Pancreas (tissue), 10 donors: ENCODE data around the gene TTLL1. TPM values are rescaled to one million over a fixed set of nuclear protein-coding genes. Genes with fewer than 3 reads are reported as not detected.
A peak's percentile ranks its signal among the peaks of the same experiment; 100 is the strongest.

ENCODE experiments used
- ATAC-seq, 4 donors: fragments of 200-7000 bp; cut with Tn5 transposase; one replicate each; pipeline versions ENCODE4 v1.8.0 to v1.9.1; 2020; ENCODE audit warnings: mild to moderate bottlenecking in 4 of 4, moderate library complexity in 4 of 4
- DNase-seq, 6 donors: peaks; one replicate each; pipeline ENCODE4 v3.0.0-alpha.2; 2020
- FAIRE-seq: peaks from 2 replicates; lab custom pipeline; 2012; peaks lifted over from hg19 to GRCh38; lab: Jason Lieb, UNC
- H3K27ac ChIP-seq, 4 donors: fragments of 200-600 bp; sonication (generic); 1 replicate in 3 of 4; 2 replicates in 1 of 4; pipeline versions ENCODE4 v1.5.0 to v1.8.0; 2020
- H3K27me3 ChIP-seq, 4 donors: fragments of 200-600 bp; one replicate each; pipeline ENCODE4 v1.8.0; 2021
- H3K36me3 ChIP-seq, 3 donors: fragments of 200-600 bp; sonication (generic) in 1 of 3; one replicate each; pipeline versions ENCODE4 v1.5.0 to v1.8.0; 2020 to 2021
- H3K4me1 ChIP-seq, 3 donors: fragments of 200-600 bp; one replicate each; pipeline ENCODE4 v1.8.0; 2021
- H3K4me3 ChIP-seq, 4 donors: fragments of 200-600 bp; sonication (generic) in 2 of 4; one replicate each; pipeline versions ENCODE4 v1.5.0 to v1.8.0; 2020 to 2021
- H3K9me3 ChIP-seq, 4 donors: fragments of 200-600 bp; one replicate each; pipeline ENCODE4 v1.8.0; 2021
- CTCF ChIP-seq, 4 donors: fragments of 200-600 bp; sonication (generic) in 3 of 4; IDR thresholded peaks; one replicate each; pipeline versions ENCODE4 v1.5.0 to v1.8.0; 2021; ENCODE audit warnings: antibody characterized with exemption in 4 of 4
- WGBS, 2 donors: extraction: QIAGEN DNeasy Blood & Tissue Kit; methylation state at CpG; one replicate each; pipeline ENCODE4 v1.1.7; 2013; 5-methylcytosine and 5-hydroxymethylcytosine counted together
- intact Hi-C, 3 donors: fragments of 100-400 bp; cut with DNase I; formaldehyde crosslinking; loops; one replicate each; pipeline versions ENCODE4 v1.11.1 to v1.14.2; 2022
- polyA plus RNA-seq, 2 donors: library from polyadenylated mRNA; stranded (reverse); fragments of 200-250 nt; gene quantifications; one replicate each; pipeline ENCODE4 v1.2.3, GENCODE V29; 2013
- total RNA-seq, 6 donors: library from RNA; stranded (reverse); fragmentation: NEBNext Ultra II Directional in 4 of 6; extraction: Animal tissue kit (Norgen Biotek cat#: 25700) in 4 of 6; gene quantifications; one replicate each; pipeline versions ENCODE4 v1.2.1 to v1.2.4, GENCODE V29; 2021 to 2023
- donor health status: healthy with polysubstance abuse.
- donor health status: DM: no; HTN: no; CAD: no; lungs with moderate emphysema.
- donor health status: DM: no; HTN: no; CAD: no.
- donor health status: control.
- donor health status: control.
- donor health status: Bipolar disorder and iron deficiency.
- donor health status: DM: yes; HTN: yes; CAD: no.
- donor health status: DM: no; HTN: no; CAD: no.
- donor health status: DM: no; HTN: no; CAD: no.
- donor health status: DM: yes; HTN: yes; CAD: no.

TTLL1 gene
- total and polyA plus RNA-seq, 8 donors: 1.5 to 5.1 (median 2.2) TPM

- Histone ChIP-seq H3K36me3 (peaks cover 0 to 38% (median 4%) of the 10 kb centered on the region in 3 donors), H3K4me1 (peaks cover 5 to 12% (median 10%) of the 10 kb centered on the region in 3 donors), H3K4me3 (no peak overlapping the region), H3K27ac (no peak overlapping the region), H3K27me3 (no peaks in the 10 kb centered on the region), H3K9me3 (no peaks in the 10 kb centered on the region)
- intact Hi-C loops: no loop called here
- TF ChIP-seq CTCF (IDR thresholded peaks at IDR 0.05): no peak
- FAIRE-seq: no peak
- no peak for DNase-seq
- WGBS, 2 donors: 89 to 91% methylated on average over 9 of the region's 9 CpGs
- ATAC-seq: no peak
Observed at GRCh38 chr22:43133401-43133800, 44.2 kb upstream of the TTLL1 start.

- ATAC-seq (no peak), DNase-seq (no peak), FAIRE-seq (no peak)
- H3K4me1 ChIP-seq: peaks cover 5 to 12% (median 10%) of the 10 kb centered on the region in 3 donors
- no peaks in the 10 kb centered on the region for H3K9me3 ChIP-seq
- 89 to 93% methylated on average over 17 of the region's 17 CpGs for WGBS, 2 donors
- H3K4me3 ChIP-seq: no peak overlapping the region
- H3K27ac ChIP-seq: no peak overlapping the region
- intact Hi-C loops: no loop called here
- TF ChIP-seq CTCF (IDR thresholded peaks at IDR 0.05): no peak
- no peaks in the 10 kb centered on the region for H3K27me3 ChIP-seq
- H3K36me3 ChIP-seq: peaks cover 0 to 23% (median 0%) of the 10 kb centered on the region in 3 donors
Observed at GRCh38 chr22:43131773-43132501, 42.7 kb upstream of the TTLL1 start.

GRCh38 chr22:43129426-43130425 lies 40.5 kb upstream of the TTLL1 start:
- FAIRE-seq (no peak), DNase-seq (no peak), ATAC-seq (peak in 1 of 4 donors; percentile 2)
- Histone ChIP-seq H3K9me3 (no peaks in the 10 kb centered on the region), H3K36me3 (peaks cover 0 to 11% (median 0%) of the 10 kb centered on the region in 3 donors), H3K27ac (peak overlapping the region in 1 of 4 donors; percentile 68), H3K4me3 (no peak overlapping the region), H3K4me1 (peaks cover 5 to 12% (median 10%) of the 10 kb centered on the region in 3 donors), H3K27me3 (no peaks in the 10 kb centered on the region)
- no peak for TF ChIP-seq CTCF (IDR thresholded peaks at IDR 0.05)
- WGBS, 2 donors: 57 to 63% methylated on average over 16 of the region's 16 CpGs
- intact Hi-C loops: no loop called here

DNA sequence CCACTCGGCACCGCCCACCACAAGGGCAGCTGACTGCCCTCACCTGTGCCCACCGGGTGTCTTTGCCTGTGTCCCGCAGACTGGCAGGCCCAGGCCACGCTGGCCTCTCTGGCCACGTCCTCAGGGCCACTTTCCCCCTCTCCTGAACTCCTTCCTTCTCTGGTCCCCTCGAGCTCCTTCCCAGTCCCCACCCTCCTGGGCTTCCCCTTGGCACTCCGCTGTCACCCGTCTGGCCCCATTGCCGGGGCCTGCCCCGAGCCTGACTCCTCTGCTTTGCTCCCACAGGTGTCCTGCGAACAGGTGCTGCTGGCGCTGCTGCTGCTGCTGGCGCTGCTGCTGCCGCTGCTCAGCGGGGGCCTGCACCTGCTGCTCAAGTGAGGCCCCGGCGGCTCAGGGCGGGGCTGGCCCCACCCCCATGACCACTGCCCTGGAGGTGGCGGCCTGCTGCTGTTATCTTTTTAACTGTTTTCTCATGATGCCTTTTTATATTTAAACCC lies 39.8 kb upstream of the TTLL1 start:
- WGBS, 2 donors: 24 to 28% methylated on average over 20 of the region's 20 CpGs
- DNase-seq (peak; percentile 34 to 80 (median 66)), FAIRE-seq (no peak), ATAC-seq (peak; percentile 67 to 86 (median 69))
- H3K9me3 ChIP-seq: no peaks in the 10 kb centered on the region
- intact Hi-C loops: no loop called here
- H3K4me1 ChIP-seq: peaks cover 5 to 12% (median 10%) of the 10 kb centered on the region in 3 donors
- H3K36me3 ChIP-seq: peaks cover 0 to 11% (median 0%) of the 10 kb centered on the region in 3 donors
- no peak overlapping the region for H3K4me3 ChIP-seq
- TF ChIP-seq CTCF (IDR thresholded peaks at IDR 0.05): no peak
- no peaks in the 10 kb centered on the region for H3K27me3 ChIP-seq
- H3K27ac ChIP-seq: peak overlapping the region in 1 of 4 donors; percentile 68
